Smooth muscle cell (in vitro differentiated cells): ENCODE measurements around the gene BBS9. TPM values are rescaled to one million over a fixed set of nuclear protein-coding genes. Genes with fewer than 3 reads are reported as not detected.

Source experiments
- DNase-seq: peaks from one replicate; lab custom pipeline; 2025; ENCODE audit not compliant: unreplicated experiment; lab: John Stamatoyannopoulos, UW
- H2AFZ ChIP-seq: fragments of 200-600 bp; sonication (generic); 2 replicates; pipeline ENCODE4 v1.6.0; 2016; ENCODE audit warnings: antibody characterized with exemption, low read depth, mild to moderate bottlenecking
- H3F3A ChIP-seq: fragments of 200-600 bp; sonication (generic); 2 replicates; pipeline ENCODE4 v1.6.0; 2017; ENCODE audit warnings: antibody characterized with exemption, low read depth
- H3K27ac ChIP-seq: fragments of 200-600 bp; sonication (generic); 2 replicates; pipeline ENCODE4 v1.5.1; 2016; ENCODE audit warnings: low read depth, mild to moderate bottlenecking
- H3K27me3 ChIP-seq: fragments of 200-600 bp; sonication (generic); 2 replicates; pipeline ENCODE4 v1.6.1; 2016; ENCODE audit warnings: low read depth, mild to moderate bottlenecking
- H3K36me3 ChIP-seq: fragments of 200-600 bp; sonication (generic); 2 replicates; pipeline ENCODE4 v1.5.1; 2016; ENCODE audit warnings: low read depth
- H3K4me1 ChIP-seq: fragments of 200-600 bp; sonication (generic); 2 replicates; pipeline ENCODE4 v1.5.1; 2016; ENCODE audit warnings: low read depth
- H3K4me2 ChIP-seq: fragments of 200-600 bp; sonication (generic); 2 replicates; pipeline ENCODE4 v1.6.0; 2016; ENCODE audit warnings: mild to moderate bottlenecking
- H3K4me3 ChIP-seq: fragments of 200-600 bp; sonication (generic); 2 replicates; pipeline ENCODE4 v1.5.1; 2016; ENCODE audit warnings: mild to moderate bottlenecking
- H3K79me2 ChIP-seq: fragments of 200-600 bp; sonication (generic); 2 replicates; pipeline ENCODE4 v1.6.0; 2016; ENCODE audit warnings: low read depth, mild to moderate bottlenecking
- H3K9ac ChIP-seq: fragments of 200-600 bp; sonication (generic); 2 replicates; pipeline ENCODE4 v1.6.0; 2016; ENCODE audit warnings: low read depth
- H3K9me3 ChIP-seq: fragments of 200-600 bp; sonication (generic); replicated peaks from 2 replicates; pipeline ENCODE4 v1.5.1; 2016; ENCODE audit warnings: low read depth
- H4K20me1 ChIP-seq: fragments of 200-600 bp; sonication (generic); 2 replicates; pipeline ENCODE4 v1.6.0; 2016; ENCODE audit warnings: low read depth
- WGBS: methylation state at CpG from one replicate; pipeline ENCODE4 v1.1.7; 2016; ENCODE audit warnings: low lambda C conversion rate; 5-methylcytosine and 5-hydroxymethylcytosine counted together
- polyA plus RNA-seq: library from polyadenylated mRNA; unstranded; fragments of >200 nt; fragmentation: Nextera tagmentation; extraction: Ambion mirVana; gene quantifications from 2 replicates; pipeline ENCODE4 v1.2.1, GENCODE V29; 2016
- total RNA-seq: library from RNA; depleted of rRNA; stranded (reverse); fragments of >200 nt; gene quantifications from 2 replicates; pipeline ENCODE4 v1.2.3, GENCODE V29; 2014
- TF ChIP-seq, protein P1 (sequence below): fragments of 200-600 bp; sonication (generic); IDR thresholded peaks from 2 replicates; pipeline ENCODE4 v1.5.1; 2017; ENCODE audit warnings: borderline replicate concordance, mild to moderate bottlenecking, antibody characterized with exemption; ENCODE audit not compliant: insufficient read depth, poor library complexity, severe bottlenecking

The BBS9 gene
- total and polyA plus RNA-seq, 2 experiments from 2014 or later: 12.8 to 19.6 TPM

DNA sequence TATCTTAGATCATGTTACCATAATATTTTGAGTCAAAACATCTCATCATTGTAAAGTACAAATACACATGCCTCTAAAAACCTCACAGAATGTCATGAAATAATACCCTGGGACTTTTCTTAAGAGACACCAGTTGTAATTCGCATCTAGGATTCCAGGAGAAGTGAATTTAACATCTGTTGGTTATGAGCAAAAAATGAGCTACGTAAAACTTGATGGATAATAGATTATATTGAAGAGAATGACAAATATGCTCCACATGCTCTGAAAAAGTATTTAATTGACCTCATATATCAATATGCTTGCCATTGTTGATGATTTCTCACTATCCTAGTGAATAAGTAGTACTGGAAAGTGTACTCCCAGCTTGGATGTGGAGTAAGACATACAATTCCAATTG is 227.0 kb downstream of the BBS9 start:
- no peaks in the 10 kb centered on the region for H4K20me1 ChIP-seq
- DNase-seq: no peak
- no peak overlapping the region for H3K4me3 ChIP-seq
- no peaks in the 10 kb centered on the region for H3K9me3 ChIP-seq
- H3K27me3 ChIP-seq: no peaks in the 10 kb centered on the region
- H3K36me3 ChIP-seq: no peaks in the 10 kb centered on the region
- H3K27ac ChIP-seq: no peak overlapping the region
- no peak overlapping the region for H3K9ac ChIP-seq
- no peak overlapping the region for H3K4me2 ChIP-seq
- TF ChIP-seq, protein P1, sequence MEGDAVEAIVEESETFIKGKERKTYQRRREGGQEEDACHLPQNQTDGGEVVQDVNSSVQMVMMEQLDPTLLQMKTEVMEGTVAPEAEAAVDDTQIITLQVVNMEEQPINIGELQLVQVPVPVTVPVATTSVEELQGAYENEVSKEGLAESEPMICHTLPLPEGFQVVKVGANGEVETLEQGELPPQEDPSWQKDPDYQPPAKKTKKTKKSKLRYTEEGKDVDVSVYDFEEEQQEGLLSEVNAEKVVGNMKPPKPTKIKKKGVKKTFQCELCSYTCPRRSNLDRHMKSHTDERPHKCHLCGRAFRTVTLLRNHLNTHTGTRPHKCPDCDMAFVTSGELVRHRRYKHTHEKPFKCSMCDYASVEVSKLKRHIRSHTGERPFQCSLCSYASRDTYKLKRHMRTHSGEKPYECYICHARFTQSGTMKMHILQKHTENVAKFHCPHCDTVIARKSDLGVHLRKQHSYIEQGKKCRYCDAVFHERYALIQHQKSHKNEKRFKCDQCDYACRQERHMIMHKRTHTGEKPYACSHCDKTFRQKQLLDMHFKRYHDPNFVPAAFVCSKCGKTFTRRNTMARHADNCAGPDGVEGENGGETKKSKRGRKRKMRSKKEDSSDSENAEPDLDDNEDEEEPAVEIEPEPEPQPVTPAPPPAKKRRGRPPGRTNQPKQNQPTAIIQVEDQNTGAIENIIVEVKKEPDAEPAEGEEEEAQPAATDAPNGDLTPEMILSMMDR: no peak
- H3K79me2 ChIP-seq: no peaks in the 10 kb centered on the region
- WGBS: 98% methylated on average over 2 of the region's 2 CpGs
- H3F3A ChIP-seq: no peaks in the 10 kb centered on the region
- no peak overlapping the region for H2AFZ ChIP-seq
- H3K4me1 ChIP-seq: peaks cover 9% of the 10 kb centered on the region

DNA sequence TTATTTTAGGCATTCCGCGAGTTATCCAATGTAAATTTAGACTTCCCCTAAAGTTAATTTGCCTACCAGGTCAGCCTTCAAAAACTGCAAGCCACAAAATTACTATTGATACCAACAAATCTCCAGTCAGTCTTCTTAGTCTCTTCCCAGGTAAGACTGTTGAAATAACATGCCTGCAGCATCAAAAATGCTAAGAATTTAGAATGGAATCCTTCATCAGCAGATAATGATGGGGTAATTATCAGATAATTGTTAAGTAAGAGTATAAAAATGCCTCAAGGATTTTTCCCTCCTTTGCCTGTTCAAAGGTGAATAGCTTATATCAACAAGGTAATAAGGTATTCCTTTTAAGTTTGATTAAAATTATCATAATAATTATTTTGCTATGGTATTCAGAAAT is 228.5 kb downstream of the BBS9 start:
- WGBS: 78% methylated on average over 2 of the region's 2 CpGs
- H3K27me3 ChIP-seq: no peaks in the 10 kb centered on the region
- H3K4me1 ChIP-seq: peaks cover 9% of the 10 kb centered on the region
- no peak overlapping the region for H3K27ac ChIP-seq
- no peak overlapping the region for H3K4me3 ChIP-seq
- no peak overlapping the region for H3K9ac ChIP-seq
- no peaks in the 10 kb centered on the region for H4K20me1 ChIP-seq
- H3K79me2 ChIP-seq: no peaks in the 10 kb centered on the region
- H3K4me2 ChIP-seq: no peak overlapping the region
- H2AFZ ChIP-seq: no peak overlapping the region
- no peaks in the 10 kb centered on the region for H3K36me3 ChIP-seq
- DNase-seq: no peak
- no peaks in the 10 kb centered on the region for H3K9me3 ChIP-seq
- no peaks in the 10 kb centered on the region for H3F3A ChIP-seq
- TF ChIP-seq, protein P1: no peak

DNA sequence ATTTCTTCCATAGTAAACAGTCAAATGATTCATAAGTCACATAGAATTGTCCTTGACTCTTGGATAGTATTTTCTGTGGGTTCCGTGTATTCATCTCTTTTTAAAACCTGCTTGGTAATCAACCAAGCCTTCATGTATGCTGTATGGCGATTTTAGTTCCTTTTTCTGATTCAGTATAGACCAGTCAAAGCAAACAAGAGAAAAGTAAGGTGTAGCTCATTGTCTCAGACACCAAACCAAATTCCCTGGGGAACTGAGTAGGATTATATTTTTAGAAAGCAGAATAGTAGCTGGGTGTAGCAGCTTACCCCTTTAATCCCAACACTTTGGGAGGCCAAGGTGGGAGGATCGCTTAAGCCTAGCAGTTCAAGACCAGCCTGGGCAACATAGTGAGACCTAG is 240.5 kb downstream of the BBS9 start:
- H3K9ac ChIP-seq: no peak overlapping the region
- TF ChIP-seq, protein P1: no peak
- H3K4me1 ChIP-seq: no peaks in the 10 kb centered on the region
- no peak for DNase-seq
- H3K4me2 ChIP-seq: no peak overlapping the region
- H3K79me2 ChIP-seq: no peaks in the 10 kb centered on the region
- H3K27ac ChIP-seq: no peak overlapping the region
- no peaks in the 10 kb centered on the region for H3K9me3 ChIP-seq
- no peak overlapping the region for H2AFZ ChIP-seq
- H4K20me1 ChIP-seq: no peaks in the 10 kb centered on the region
- no peaks in the 10 kb centered on the region for H3K27me3 ChIP-seq
- 98% methylated on average over 3 of the region's 3 CpGs for WGBS
- no peaks in the 10 kb centered on the region for H3K36me3 ChIP-seq
- no peaks in the 10 kb centered on the region for H3F3A ChIP-seq
- no peak overlapping the region for H3K4me3 ChIP-seq

DNA sequence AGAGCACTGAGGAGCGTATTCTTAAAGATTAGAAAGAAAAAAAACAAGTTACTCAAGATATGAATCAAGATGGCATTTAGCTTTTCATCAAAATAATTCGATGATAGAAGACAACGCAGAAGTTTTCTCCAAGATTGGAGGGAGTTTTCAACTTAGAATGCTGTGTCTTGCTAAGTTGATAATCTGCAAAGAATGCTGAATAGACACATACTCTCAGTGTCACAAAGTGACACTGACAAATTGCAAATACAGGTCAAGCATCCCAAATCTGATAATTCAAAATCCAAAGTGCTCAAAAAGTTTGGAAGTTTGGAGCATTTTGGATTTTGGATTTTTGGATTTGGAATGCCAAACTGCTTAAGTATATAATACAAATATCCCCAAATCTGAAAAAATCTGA is 243.8 kb downstream of the BBS9 start:
- Histone ChIP-seq H3K4me1 (no peaks in the 10 kb centered on the region), H3K36me3 (no peaks in the 10 kb centered on the region), H4K20me1 (no peaks in the 10 kb centered on the region), H2AFZ (no peak overlapping the region), H3K27me3 (no peaks in the 10 kb centered on the region), H3K4me2 (no peak overlapping the region), H3K9me3 (no peaks in the 10 kb centered on the region), H3F3A (no peaks in the 10 kb centered on the region), H3K9ac (no peak overlapping the region), H3K4me3 (no peak overlapping the region), H3K79me2 (no peaks in the 10 kb centered on the region), H3K27ac (no peak overlapping the region)
- 92% methylated on average over 3 of the region's 3 CpGs for WGBS
- TF ChIP-seq, protein P1: no peak
- no peak for DNase-seq
